ENCODE data around the gene ZNF570. TPM values are rescaled to one million over a fixed set of nuclear protein-coding genes. Genes with fewer than 3 reads are reported as not detected.

Gene ZNF570
- total and polyA plus RNA-seq, 2 of the 13 experiments (the other 11 are each of a cell fraction or from before 2014, with no cell fraction given): 1.0 to 4.4 TPM

DNA sequence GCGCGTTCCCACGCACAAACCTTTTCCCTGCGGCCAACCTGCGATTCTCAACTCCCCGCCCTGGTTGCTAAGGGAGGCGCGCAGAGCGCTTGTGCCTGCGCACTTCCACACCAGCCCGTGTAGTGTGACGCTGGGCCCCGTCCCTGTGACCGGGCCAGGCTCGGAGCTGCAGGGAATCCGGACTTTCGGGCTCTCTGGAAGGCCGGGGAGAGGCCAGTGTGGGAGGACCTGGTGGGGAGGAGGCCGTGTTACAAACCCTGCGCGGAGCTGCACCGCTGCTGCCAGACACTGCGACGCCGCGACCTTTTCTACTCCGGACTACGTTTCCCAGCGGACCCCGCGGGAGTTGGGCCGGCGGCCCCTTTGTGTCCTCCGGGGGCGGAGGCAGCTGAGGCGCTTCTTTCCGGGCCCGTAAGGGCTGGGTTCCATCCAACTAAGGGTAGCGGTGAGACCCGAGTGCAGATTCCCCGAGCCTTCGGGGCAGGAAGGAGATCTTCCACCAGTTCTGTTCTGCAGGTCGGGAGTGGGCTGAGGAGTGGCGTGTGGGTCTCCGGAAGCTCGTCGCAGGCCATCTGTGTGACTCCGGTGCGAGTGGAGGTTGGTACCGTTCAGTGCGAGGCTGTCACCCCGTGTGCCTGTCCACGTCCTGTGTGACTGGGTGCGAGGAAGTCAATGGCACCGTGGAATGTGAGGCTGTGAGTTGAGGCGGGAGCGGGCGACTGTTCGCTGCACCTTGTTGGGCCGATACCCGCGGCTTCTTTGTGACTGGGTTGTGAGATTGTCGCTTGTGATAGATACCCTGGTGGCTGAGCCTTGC is at the start of gene ZNF570 (continued):
- TF ChIP-seq, protein P1, sequence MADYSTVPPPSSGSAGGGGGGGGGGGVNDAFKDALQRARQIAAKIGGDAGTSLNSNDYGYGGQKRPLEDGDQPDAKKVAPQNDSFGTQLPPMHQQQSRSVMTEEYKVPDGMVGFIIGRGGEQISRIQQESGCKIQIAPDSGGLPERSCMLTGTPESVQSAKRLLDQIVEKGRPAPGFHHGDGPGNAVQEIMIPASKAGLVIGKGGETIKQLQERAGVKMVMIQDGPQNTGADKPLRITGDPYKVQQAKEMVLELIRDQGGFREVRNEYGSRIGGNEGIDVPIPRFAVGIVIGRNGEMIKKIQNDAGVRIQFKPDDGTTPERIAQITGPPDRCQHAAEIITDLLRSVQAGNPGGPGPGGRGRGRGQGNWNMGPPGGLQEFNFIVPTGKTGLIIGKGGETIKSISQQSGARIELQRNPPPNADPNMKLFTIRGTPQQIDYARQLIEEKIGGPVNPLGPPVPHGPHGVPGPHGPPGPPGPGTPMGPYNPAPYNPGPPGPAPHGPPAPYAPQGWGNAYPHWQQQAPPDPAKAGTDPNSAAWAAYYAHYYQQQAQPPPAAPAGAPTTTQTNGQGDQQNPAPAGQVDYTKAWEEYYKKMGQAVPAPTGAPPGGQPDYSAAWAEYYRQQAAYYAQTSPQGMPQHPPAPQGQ (CRISPR knock-in tag; IDR thresholded peaks at IDR 0.05; ENCODE audit: borderline replicate concordance): peak; percentile 80; the same call in 1 of the 2 replicates
- TF ChIP-seq ZNF614 (CRISPR knock-in tag; IDR thresholded peaks at IDR 0.05; ENCODE audit: borderline replicate concordance) (peak; percentile 48; the same call in 1 of the 2 replicates), TARDBP (CRISPR knock-in tag; IDR thresholded peaks at IDR 0.05) (peak; percentile 22; the same call in 1 of the 2 replicates), E2F1 (CRISPR knock-in tag; IDR thresholded peaks at IDR 0.05) (0 out of 2 replicates have a peak, but pooled peaks have one; percentile 11), BCL6 (CRISPR knock-in tag; IDR thresholded peaks at IDR 0.05) (no peak; the same call in 1 of the 2 replicates), ZNF20 (CRISPR knock-in tag; IDR thresholded peaks at IDR 0.05) (no peak), ZHX2 (IDR thresholded peaks at IDR 0.05; ENCODE audit: low read depth) (no peak), ZHX2 (CRISPR knock-in tag; IDR thresholded peaks at IDR 0.05; ENCODE audit: borderline replicate concordance) (no peak), XRCC5 (optimal IDR thresholded peaks at IDR 0.05; ENCODE audit: low read length) (peak; percentile 29), ADNP (CRISPR knock-in tag; IDR thresholded peaks at IDR 0.05) (no peak), CENPX (CRISPR knock-in tag; IDR thresholded peaks at IDR 0.05) (no peak), HOXA9 (CRISPR knock-in tag; IDR thresholded peaks at IDR 0.05; ENCODE audit: borderline replicate concordance) (no peak), MAFK (conservative IDR thresholded peaks at IDR 0.05 in 1 of 2, IDR thresholded peaks at IDR 0.05 in 1 of 2; ENCODE audit: low read length in 2 of 2) (no peak), TGIF2 (CRISPR knock-in tag; IDR thresholded peaks at IDR 0.05) (0 out of 2 replicates have a peak, but pooled peaks have one; percentile 26), KLF6 (CRISPR knock-in tag; IDR thresholded peaks at IDR 0.05) (no peak; the same call in 1 of the 2 replicates), CENPT (CRISPR knock-in tag; IDR thresholded peaks at IDR 0.05; ENCODE audit: low read depth) (no peak)
